H9 (cell line): Measurements from ENCODE around the gene ARRB1. TPM values are rescaled to one million over a fixed set of nuclear protein-coding genes. Genes with fewer than 3 reads are reported as not detected.

Source experiments
- DNase-seq: peaks from one replicate; pipeline ENCODE4 v3.0.0-alpha.2; 2017
- H2AFZ ChIP-seq: one replicate; pipeline ENCODE4 v1.6.1; 2013; ENCODE audit warnings: mild to moderate bottlenecking, low read length, control low read depth, moderate library complexity
- H2AK5ac ChIP-seq: 2 replicates; pipeline ENCODE4 v1.6.1; 2013; ENCODE audit warnings: low read length, control low read depth, mixed read lengths; ENCODE audit not compliant: insufficient read length
- H2BK120ac ChIP-seq: one replicate; pipeline ENCODE4 v1.6.1; 2013; ENCODE audit warnings: low read depth, mild to moderate bottlenecking, low read length, control low read depth, inconsistent platforms; ENCODE audit not compliant: poor library complexity, severe bottlenecking
- H2BK12ac ChIP-seq: 2 replicates; pipeline ENCODE4 v1.6.1; 2013; ENCODE audit warnings: low read length, control low read depth, mixed read lengths, low read depth; ENCODE audit not compliant: insufficient read length
- H2BK15ac ChIP-seq: 2 replicates; pipeline ENCODE4 v1.6.1; 2013; ENCODE audit warnings: low read depth, low read length, control low read depth
- H2BK20ac ChIP-seq: one replicate; pipeline ENCODE4 v1.6.1; 2013; ENCODE audit warnings: low read depth, mild to moderate bottlenecking, low read length, control low read depth, inconsistent platforms; ENCODE audit not compliant: poor library complexity, severe bottlenecking
- H2BK5ac ChIP-seq: 2 replicates; pipeline ENCODE4 v1.6.1; 2013; ENCODE audit warnings: low read length, control low read depth, mixed read lengths; ENCODE audit not compliant: insufficient read length
- H3K14ac ChIP-seq: 2 replicates; pipeline ENCODE4 v1.6.1; 2013; ENCODE audit warnings: low read length, control low read depth; ENCODE audit not compliant: insufficient read depth
- H3K18ac ChIP-seq: 2 replicates; pipeline ENCODE4 v1.6.1; 2013; ENCODE audit warnings: low read depth, mild to moderate bottlenecking, mixed read lengths, low read length, control low read depth; ENCODE audit not compliant: insufficient read length
- H3K23ac ChIP-seq: 2 replicates; pipeline ENCODE4 v1.6.1; 2013; ENCODE audit warnings: low read length, control low read depth, mixed read lengths, low read depth; ENCODE audit not compliant: insufficient read length
- H3K23me2 ChIP-seq: 2 replicates; pipeline ENCODE4 v1.6.1; 2013; ENCODE audit warnings: low read depth, mild to moderate bottlenecking, mixed read lengths, low read length, control low read depth; ENCODE audit not compliant: insufficient read length, poor library complexity, severe bottlenecking
- H3K27ac ChIP-seq: 2 replicates; pipeline ENCODE4 v1.5.1; 2013; ENCODE audit warnings: low read length, control low read depth, mixed read lengths, low read depth; ENCODE audit not compliant: insufficient read length
- H3K27me3 ChIP-seq: 2 replicates; pipeline ENCODE4 v1.6.1; 2013; ENCODE audit warnings: low read length, control low read depth, inconsistent platforms; ENCODE audit not compliant: insufficient read depth
- H3K4ac ChIP-seq: 2 replicates; pipeline ENCODE4 v1.6.1; 2013; ENCODE audit warnings: low read depth, mild to moderate bottlenecking, control low read depth, inconsistent platforms, low read length, moderate library complexity
- H3K4me1 ChIP-seq: 2 replicates; pipeline ENCODE4 v1.6.1; 2013; ENCODE audit warnings: low read length, control low read depth, inconsistent platforms; ENCODE audit not compliant: insufficient read depth
- H3K4me2 ChIP-seq: 2 replicates; pipeline ENCODE4 v1.6.1; 2013; ENCODE audit warnings: low read length, control low read depth, mixed read lengths; ENCODE audit not compliant: insufficient read length, insufficient read depth
- H3K56ac ChIP-seq: 2 replicates; pipeline ENCODE4 v1.6.1; 2013; ENCODE audit warnings: low read depth, mild to moderate bottlenecking, mixed read lengths, low read length, control low read depth; ENCODE audit not compliant: insufficient read length
- H3K79me1 ChIP-seq: 2 replicates; pipeline ENCODE4 v1.6.1; 2013; ENCODE audit warnings: low read depth, mild to moderate bottlenecking, moderate library complexity, low read length, control low read depth, inconsistent platforms; ENCODE audit not compliant: insufficient read depth, poor library complexity, severe bottlenecking
- H3K79me2 ChIP-seq: 2 replicates; pipeline ENCODE4 v1.6.1; 2013; ENCODE audit warnings: low read length, control low read depth, inconsistent platforms; ENCODE audit not compliant: insufficient read depth
- H3K9ac ChIP-seq: 2 replicates; pipeline ENCODE4 v1.6.1; 2013; ENCODE audit warnings: low read length, control low read depth, mixed read lengths; ENCODE audit not compliant: insufficient read length; ENCODE audit errors: extremely low read depth
- H3K9me3 ChIP-seq: one replicate; pipeline ENCODE4 v1.6.1; 2013; ENCODE audit warnings: low read depth, low read length, inconsistent platforms; ENCODE audit not compliant: control insufficient read depth
- H3T11ph ChIP-seq: one replicate; pipeline ENCODE4 v1.6.1; 2013; ENCODE audit warnings: mild to moderate bottlenecking, low read length, control low read depth, inconsistent platforms
- H4K20me1 ChIP-seq: one replicate; pipeline ENCODE4 v1.6.1; 2013; ENCODE audit not compliant: control insufficient read depth, insufficient read length, insufficient read depth
- H4K5ac ChIP-seq: 2 replicates; pipeline ENCODE4 v1.6.1; 2013; ENCODE audit warnings: low read depth, mild to moderate bottlenecking, mixed read lengths, low read length, control low read depth; ENCODE audit not compliant: insufficient read length
- H4K8ac ChIP-seq: replicated peaks from 2 replicates; pipeline ENCODE4 v1.6.1; 2013; ENCODE audit warnings: low read length, control low read depth, mixed read lengths, low read depth; ENCODE audit not compliant: insufficient read length
- H4K91ac ChIP-seq: 2 replicates; pipeline ENCODE4 v1.6.1; 2013; ENCODE audit warnings: low read depth, mild to moderate bottlenecking, moderate library complexity, mixed read lengths, low read length, control low read depth; ENCODE audit not compliant: insufficient read length
- H3K27ac Mint-ChIP-seq, 3 experiments: 2 replicates in 2 of 3; 3 replicates in 1 of 3; pipeline ENCODE4 v1.8.0; 2020 to 2021; ENCODE audit warnings: mixed read lengths in 3 of 3, mild to moderate bottlenecking in 1 of 3, moderate library complexity in 1 of 3
- H3K27me3 Mint-ChIP-seq: 2 replicates; pipeline ENCODE4 v1.8.0; 2021; ENCODE audit warnings: low read depth, mild to moderate bottlenecking, moderate library complexity, mixed read lengths
- H3K36me3 Mint-ChIP-seq, 3 experiments: 2 replicates in 2 of 3; 3 replicates in 1 of 3; pipeline ENCODE4 v1.8.0; 2020 to 2021; ENCODE audit warnings: low read depth in 3 of 3, mixed read lengths in 3 of 3; ENCODE audit not compliant: insufficient read depth in 1 of 3
- H3K4me1 Mint-ChIP-seq, 2 experiments: 2 replicates each; pipeline ENCODE4 v1.8.0; 2020; ENCODE audit warnings: mixed read lengths in 2 of 2
- H3K4me3 Mint-ChIP-seq, 2 experiments: 2 replicates in 1 of 2; 3 replicates in 1 of 2; pipeline ENCODE4 v1.8.0; 2020 to 2021; ENCODE audit warnings: mild to moderate bottlenecking in 2 of 2, mixed read lengths in 2 of 2, moderate library complexity in 1 of 2
- H3K9me3 Mint-ChIP-seq, 2 experiments: 2 replicates in 1 of 2; 3 replicates in 1 of 2; pipeline ENCODE4 v1.8.0; 2020; ENCODE audit warnings: mild to moderate bottlenecking in 2 of 2, mixed read lengths in 2 of 2, moderate library complexity in 1 of 2
- CTCF ChIP-seq: fragments of 200-600 bp; sonication (generic); conservative IDR thresholded peaks from 3 replicates; pipeline ENCODE4 v1.8.0; 2021; ENCODE audit warnings: antibody characterized with exemption, mild to moderate bottlenecking
- WGBS: extraction: QIAGEN DNeasy Blood & Tissue Kit; methylation state at CpG from one replicate; pipeline ENCODE4 v1.1.7; 2013; ENCODE audit warnings: missing lambda C conversion rate, low lambda C conversion rate, mixed read lengths; ENCODE audit not compliant: insufficient read length; ENCODE audit errors: extremely low coverage; 5-methylcytosine and 5-hydroxymethylcytosine counted together
- total RNA-seq: library from RNA; stranded (reverse); gene quantifications from 2 replicates; pipeline ENCODE4 v1.2.1, GENCODE V29; 2021

Gene ARRB1
- total RNA-seq, 1 experiment from 2014 or later: 20.6 TPM

GRCh38 chr11:75308986-75309385 is 42.5 kb downstream of the ARRB1 start:
- TF ChIP-seq CTCF: no peak
- Histone ChIP-seq H3K4me2 (no peak overlapping the region), H3K4me1 (no peaks in the 10 kb centered on the region), H3K56ac (no peak overlapping the region), H3K4ac (no peak overlapping the region), H2BK12ac (no peak overlapping the region), H3K79me2 (no peaks in the 10 kb centered on the region), H2BK5ac (no peak overlapping the region), H3K18ac (no peak overlapping the region), H4K91ac (no peak overlapping the region), H4K20me1 (peaks cover 3% of the 10 kb centered on the region), H2BK15ac (no peak overlapping the region), H2BK20ac (no peak overlapping the region), H3K9me3 (no peaks in the 10 kb centered on the region), H3K79me1 (no peaks in the 10 kb centered on the region), H3K27ac (no peak overlapping the region), H4K8ac (no peak overlapping the region), H3K23ac (no peak overlapping the region), H2BK120ac (no peak overlapping the region), H2AK5ac (no peak overlapping the region), H4K5ac (no peak overlapping the region), H3T11ph (no peak overlapping the region), H2AFZ (no peak overlapping the region), H3K14ac (no peak overlapping the region), H3K9ac (no peak overlapping the region), H3K23me2 (no peaks in the 10 kb centered on the region), H3K27me3 (no peaks in the 10 kb centered on the region)
- no CpG with 5 or more reads among the region's 4 CpGs for WGBS
- DNase-seq: no peak
- H3K27ac Mint-ChIP-seq: no peak overlapping the region
- H3K4me1 Mint-ChIP-seq: peaks cover 9 to 12% of the 10 kb centered on the region in 2 experiments; a peak in 3 of 4 replicates
- H3K27me3 Mint-ChIP-seq: no peaks in the 10 kb centered on the region
- H3K9me3 Mint-ChIP-seq: peaks cover 0 to 4% of the 10 kb centered on the region in 2 experiments; a peak in 3 of 5 replicates
- H3K36me3 Mint-ChIP-seq: peaks cover 0 to 5% (median 0%) of the 10 kb centered on the region in 3 experiments; a peak in 2 of 7 replicates
- no peak overlapping the region for H3K4me3 Mint-ChIP-seq
